ENCODE data around the gene NOC2L.

The NOC2L gene

GRCh38 chr1:910881-911721 is 48.0 kb downstream of the NOC2L start:
- TF ChIP-seq TCF4 (CRISPR knock-in tag; IDR thresholded peaks at IDR 0.05; ENCODE audit: borderline replicate concordance) (no peak), ZNF8 (CRISPR knock-in tag; IDR thresholded peaks at IDR 0.05) (no peak), ARNTL (CRISPR knock-in tag; IDR thresholded peaks at IDR 0.05; ENCODE audit: borderline replicate concordance, low read depth) (no peak), CSDC2 (CRISPR knock-in tag; IDR thresholded peaks at IDR 0.05) (no peak), ZNF565 (CRISPR knock-in tag; conservative IDR thresholded peaks at IDR 0.05; ENCODE audit: low read depth) (no peak), PPARA (CRISPR knock-in tag; IDR thresholded peaks at IDR 0.05; ENCODE audit: borderline replicate concordance) (no peak), ESRRG (CRISPR knock-in tag; IDR thresholded peaks at IDR 0.05) (no peak), ZC3H10 (CRISPR knock-in tag; IDR thresholded peaks at IDR 0.05) (no peak), SNAI2 (CRISPR knock-in tag; IDR thresholded peaks at IDR 0.05) (no peak), ZFP3 (CRISPR knock-in tag; IDR thresholded peaks at IDR 0.05) (no peak), OSR1 (CRISPR knock-in tag; IDR thresholded peaks at IDR 0.05) (no peak), TSHZ2 (CRISPR knock-in tag; IDR thresholded peaks at IDR 0.05) (no peak; the same call in 1 of the 2 replicates), BACH2 (CRISPR knock-in tag; IDR thresholded peaks at IDR 0.05; ENCODE audit: borderline replicate concordance) (no peak), TOX (CRISPR knock-in tag; IDR thresholded peaks at IDR 0.05; ENCODE audit: borderline replicate concordance) (no peak), ISL1 (CRISPR knock-in tag; IDR thresholded peaks at IDR 0.05) (no peak)
- TF ChIP-seq, protein P1, sequence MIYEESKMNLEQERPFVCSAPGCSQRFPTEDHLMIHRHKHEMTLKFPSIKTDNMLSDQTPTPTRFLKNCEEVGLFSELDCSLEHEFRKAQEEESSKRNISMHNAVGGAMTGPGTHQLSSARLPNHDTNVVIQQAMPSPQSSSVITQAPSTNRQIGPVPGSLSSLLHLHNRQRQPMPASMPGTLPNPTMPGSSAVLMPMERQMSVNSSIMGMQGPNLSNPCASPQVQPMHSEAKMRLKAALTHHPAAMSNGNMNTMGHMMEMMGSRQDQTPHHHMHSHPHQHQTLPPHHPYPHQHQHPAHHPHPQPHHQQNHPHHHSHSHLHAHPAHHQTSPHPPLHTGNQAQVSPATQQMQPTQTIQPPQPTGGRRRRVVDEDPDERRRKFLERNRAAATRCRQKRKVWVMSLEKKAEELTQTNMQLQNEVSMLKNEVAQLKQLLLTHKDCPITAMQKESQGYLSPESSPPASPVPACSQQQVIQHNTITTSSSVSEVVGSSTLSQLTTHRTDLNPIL (CRISPR knock-in tag; IDR thresholded peaks at IDR 0.05; ENCODE audit: low read depth), result no peak
- TF ChIP-seq, protein P2, sequence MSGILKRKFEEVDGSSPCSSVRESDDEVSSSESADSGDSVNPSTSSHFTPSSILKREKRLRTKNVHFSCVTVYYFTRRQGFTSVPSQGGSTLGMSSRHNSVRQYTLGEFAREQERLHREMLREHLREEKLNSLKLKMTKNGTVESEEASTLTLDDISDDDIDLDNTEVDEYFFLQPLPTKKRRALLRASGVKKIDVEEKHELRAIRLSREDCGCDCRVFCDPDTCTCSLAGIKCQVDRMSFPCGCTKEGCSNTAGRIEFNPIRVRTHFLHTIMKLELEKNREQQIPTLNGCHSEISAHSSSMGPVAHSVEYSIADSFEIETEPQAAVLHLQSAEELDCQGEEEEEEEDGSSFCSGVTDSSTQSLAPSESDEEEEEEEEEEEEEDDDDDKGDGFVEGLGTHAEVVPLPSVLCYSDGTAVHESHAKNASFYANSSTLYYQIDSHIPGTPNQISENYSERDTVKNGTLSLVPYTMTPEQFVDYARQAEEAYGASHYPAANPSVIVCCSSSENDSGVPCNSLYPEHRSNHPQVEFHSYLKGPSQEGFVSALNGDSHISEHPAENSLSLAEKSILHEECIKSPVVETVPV (CRISPR knock-in tag; IDR thresholded peaks at IDR 0.05), result no peak
- peak; percentile 80 for ATAC-seq

DNA sequence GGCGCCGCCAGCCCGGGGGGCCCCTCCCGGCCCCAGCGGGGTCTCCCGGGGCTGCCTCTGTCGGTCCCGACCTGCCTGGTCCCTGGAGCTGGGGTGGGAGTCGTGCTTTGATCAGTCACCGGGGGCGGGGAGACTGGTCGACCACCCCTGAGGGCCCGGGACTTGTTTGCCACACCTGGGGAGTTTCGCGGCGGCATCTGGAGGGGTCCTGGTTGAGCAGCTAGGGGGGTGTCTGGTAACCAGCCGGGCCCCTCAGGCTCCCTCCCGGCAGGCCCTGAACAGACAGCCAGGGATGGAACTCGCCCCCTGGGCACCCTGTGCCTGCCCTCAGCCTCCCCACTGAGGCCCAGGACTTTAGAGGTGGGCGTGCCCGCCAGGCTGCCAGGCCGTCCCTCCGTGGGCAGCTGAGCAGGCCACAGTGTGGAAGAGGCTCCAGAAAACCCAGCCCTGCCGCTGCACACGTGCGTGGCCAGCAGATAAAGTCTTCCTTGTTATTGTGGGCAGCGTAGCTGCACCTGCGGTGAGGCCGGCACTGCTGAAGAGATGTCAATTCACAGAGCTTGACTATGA is 48.7 kb downstream of the NOC2L start:
- TF ChIP-seq ISL1 (CRISPR knock-in tag; IDR thresholded peaks at IDR 0.05) (no peak), TCF4 (CRISPR knock-in tag; IDR thresholded peaks at IDR 0.05; ENCODE audit: borderline replicate concordance) (no peak), BACH2 (CRISPR knock-in tag; IDR thresholded peaks at IDR 0.05; ENCODE audit: borderline replicate concordance) (no peak), ZC3H10 (CRISPR knock-in tag; IDR thresholded peaks at IDR 0.05) (no peak), ESRRG (CRISPR knock-in tag; IDR thresholded peaks at IDR 0.05) (no peak), CSDC2 (CRISPR knock-in tag; IDR thresholded peaks at IDR 0.05) (no peak)

GRCh38 chr1:909861-910310 is 49.2 kb downstream of the NOC2L start:
- no peak for TF ChIP-seq TSHZ2 (CRISPR knock-in tag; IDR thresholded peaks at IDR 0.05)
- TF ChIP-seq ZFP30 (CRISPR knock-in tag; IDR thresholded peaks at IDR 0.05), result no peak
- no peak for TF ChIP-seq ESRRG (CRISPR knock-in tag; IDR thresholded peaks at IDR 0.05)
- no peak for TF ChIP-seq ZFP3 (CRISPR knock-in tag; IDR thresholded peaks at IDR 0.05)
- TF ChIP-seq TCF4 (CRISPR knock-in tag; IDR thresholded peaks at IDR 0.05; ENCODE audit: borderline replicate concordance), result no peak
- TF ChIP-seq ARNTL (CRISPR knock-in tag; IDR thresholded peaks at IDR 0.05; ENCODE audit: borderline replicate concordance, low read depth), result no peak
- TF ChIP-seq RARB (CRISPR knock-in tag; IDR thresholded peaks at IDR 0.05), result no peak
- no peak for TF ChIP-seq PATZ1 (CRISPR knock-in tag; IDR thresholded peaks at IDR 0.05; ENCODE audit: borderline replicate concordance)
- TF ChIP-seq BACH2 (CRISPR knock-in tag; IDR thresholded peaks at IDR 0.05; ENCODE audit: borderline replicate concordance), result no peak
- no peak for TF ChIP-seq TOX (CRISPR knock-in tag; IDR thresholded peaks at IDR 0.05; ENCODE audit: borderline replicate concordance)
- no peak for TF ChIP-seq ZNF70 (CRISPR knock-in tag; IDR thresholded peaks at IDR 0.05)
- TF ChIP-seq GLIS3 (CRISPR knock-in tag; IDR thresholded peaks at IDR 0.05), result no peak
- no peak for TF ChIP-seq ZNF8 (CRISPR knock-in tag; IDR thresholded peaks at IDR 0.05)
- TF ChIP-seq ZNF565 (CRISPR knock-in tag; conservative IDR thresholded peaks at IDR 0.05; ENCODE audit: low read depth), result no peak
- ATAC-seq, result no peak

More for the DNA sequence above, 48.7 kb downstream of the NOC2L start:
- ATAC-seq, result peak; percentile 5; the same call in 1 of the 3 replicates

All from SK-N-SH treated with all-trans-retinoic acid at 6 μM for 48 hours (cell line).